T-helper 17 cell (primary cell): ENCODE results near the gene HTR2C. TPM values are rescaled to one million over a fixed set of nuclear protein-coding genes. Genes with fewer than 3 reads are reported as not detected.

Experiments
- ATAC-seq: fragments of 150-1000 bp; cut with Tn5 transposase; 2 replicates; pipeline ENCODE4 v1.10.0; 2021; ENCODE audit warnings: mild to moderate bottlenecking, moderate library complexity
- DNase-seq, 3 donors: peaks; one replicate each; pipeline versions ENCODE4 v3.0.0 to v3.0.0-alpha.2; 2020 to 2021
- H3K9me3 ChIP-seq: one replicate; pipeline ENCODE4 v1.7.0; 2013; ENCODE audit warnings: low read length, mild to moderate bottlenecking; ENCODE audit not compliant: control insufficient read depth, poor library complexity, severe bottlenecking
- H3K27ac Mint-ChIP-seq: one replicate; pipeline ENCODE4 v1.8.0; 2022; ENCODE audit warnings: mild to moderate bottlenecking, moderate library complexity, mixed read lengths
- H3K27me3 Mint-ChIP-seq: one replicate; pipeline ENCODE4 v1.8.0; 2022; ENCODE audit warnings: mixed read lengths
- H3K36me3 Mint-ChIP-seq: one replicate; pipeline ENCODE4 v1.8.0; 2022; ENCODE audit warnings: low read depth, mixed read lengths
- H3K4me1 Mint-ChIP-seq: one replicate; pipeline ENCODE4 v1.8.0; 2022; ENCODE audit warnings: mild to moderate bottlenecking, mixed read lengths
- H3K4me3 Mint-ChIP-seq: one replicate; pipeline ENCODE4 v1.8.0; 2022; ENCODE audit warnings: mild to moderate bottlenecking, moderate library complexity, mixed read lengths
- total RNA-seq, 4 donors: library from RNA in 2 of 4; stranded (reverse) in 2 of 4; gene quantifications; one replicate each; pipeline ENCODE4 v1.2.3 and lab custom pipeline; 2022 to 2026

Gene HTR2C
- total RNA-seq, 2 donors from 2014 or later, result not detected

- Mint-ChIP-seq H3K27ac (no peak overlapping the region), H3K4me1 (no peaks in the 10 kb centered on the region), H3K36me3 (no peaks in the 10 kb centered on the region), H3K4me3 (no peak overlapping the region), H3K27me3 (no peaks in the 10 kb centered on the region)
- no peaks in the 10 kb centered on the region for H3K9me3 ChIP-seq
- DNase-seq, result no peak
- no peak for ATAC-seq
Measured at GRCh38 chrX:114787061-114787460, 203.2 kb downstream of the HTR2C start.

- Mint-ChIP-seq H3K36me3 (no peaks in the 10 kb centered on the region), H3K27ac (no peak overlapping the region), H3K27me3 (no peaks in the 10 kb centered on the region), H3K4me1 (no peaks in the 10 kb centered on the region), H3K4me3 (no peak overlapping the region)
- DNase-seq, result no peak
- H3K9me3 ChIP-seq, result no peaks in the 10 kb centered on the region
- ATAC-seq, result no peak
Measured at GRCh38 chrX:114797494-114797893, 213.6 kb downstream of the HTR2C start.

- Mint-ChIP-seq H3K27me3 (no peaks in the 10 kb centered on the region), H3K4me3 (no peak overlapping the region), H3K27ac (no peak overlapping the region), H3K4me1 (no peaks in the 10 kb centered on the region), H3K36me3 (no peaks in the 10 kb centered on the region)
- DNase-seq (no peak), ATAC-seq (no peak)
- H3K9me3 ChIP-seq, result no peaks in the 10 kb centered on the region
Measured at GRCh38 chrX:114798907-114799306, 215.0 kb downstream of the HTR2C start.

- H3K9me3 ChIP-seq, result no peaks in the 10 kb centered on the region
- DNase-seq (no peak), ATAC-seq (no peak)
- Mint-ChIP-seq H3K27me3 (no peaks in the 10 kb centered on the region), H3K27ac (no peak overlapping the region), H3K36me3 (no peaks in the 10 kb centered on the region), H3K4me1 (no peaks in the 10 kb centered on the region), H3K4me3 (no peak overlapping the region)
Measured at GRCh38 chrX:114800719-114801118, 216.8 kb downstream of the HTR2C start.

- H3K9me3 ChIP-seq, result no peaks in the 10 kb centered on the region
- ATAC-seq, result no peak
- H3K27me3 Mint-ChIP-seq, result no peaks in the 10 kb centered on the region
- no peak for DNase-seq
- H3K27ac Mint-ChIP-seq, result no peak overlapping the region
- H3K4me1 Mint-ChIP-seq, result no peaks in the 10 kb centered on the region
- H3K36me3 Mint-ChIP-seq, result no peaks in the 10 kb centered on the region
- no peak overlapping the region for H3K4me3 Mint-ChIP-seq
Measured at GRCh38 chrX:114819509-114819908, 235.6 kb downstream of the HTR2C start.

GRCh38 chrX:114841051-114841450, 257.2 kb downstream of the HTR2C start:
- DNase-seq (no peak), ATAC-seq (no peak)
- H3K4me3 Mint-ChIP-seq, result no peak overlapping the region
- no peaks in the 10 kb centered on the region for H3K36me3 Mint-ChIP-seq
- H3K27me3 Mint-ChIP-seq, result no peaks in the 10 kb centered on the region
- no peak overlapping the region for H3K27ac Mint-ChIP-seq
- H3K9me3 ChIP-seq, result no peaks in the 10 kb centered on the region
- no peaks in the 10 kb centered on the region for H3K4me1 Mint-ChIP-seq

GRCh38 chrX:114842181-114842580, 258.3 kb downstream of the HTR2C start:
- Mint-ChIP-seq H3K27me3 (no peaks in the 10 kb centered on the region), H3K4me1 (no peaks in the 10 kb centered on the region), H3K27ac (no peak overlapping the region), H3K36me3 (no peaks in the 10 kb centered on the region), H3K4me3 (no peak overlapping the region)
- DNase-seq, result no peak
- ATAC-seq, result no peak
- no peaks in the 10 kb centered on the region for H3K9me3 ChIP-seq

GRCh38 chrX:114889481-114889880, 305.6 kb downstream of the HTR2C start:
- no peak overlapping the region for H3K27ac Mint-ChIP-seq
- no peaks in the 10 kb centered on the region for H3K27me3 Mint-ChIP-seq
- no peaks in the 10 kb centered on the region for H3K36me3 Mint-ChIP-seq
- H3K4me1 Mint-ChIP-seq, result no peaks in the 10 kb centered on the region
- H3K9me3 ChIP-seq, result no peaks in the 10 kb centered on the region
- no peak for DNase-seq
- no peak for ATAC-seq
- H3K4me3 Mint-ChIP-seq, result no peak overlapping the region

- no peak overlapping the region for H3K27ac Mint-ChIP-seq
- no peaks in the 10 kb centered on the region for H3K36me3 Mint-ChIP-seq
- H3K4me3 Mint-ChIP-seq, result no peak overlapping the region
- no peaks in the 10 kb centered on the region for H3K27me3 Mint-ChIP-seq
- no peak for ATAC-seq
- no peaks in the 10 kb centered on the region for H3K9me3 ChIP-seq
- no peak for DNase-seq
- no peaks in the 10 kb centered on the region for H3K4me1 Mint-ChIP-seq
Measured at GRCh38 chrX:114903618-114904017, 319.7 kb downstream of the HTR2C start.

- Mint-ChIP-seq H3K27me3 (no peaks in the 10 kb centered on the region), H3K36me3 (no peaks in the 10 kb centered on the region), H3K4me1 (no peaks in the 10 kb centered on the region), H3K27ac (no peak overlapping the region), H3K4me3 (no peak overlapping the region)
- DNase-seq, result no peak
- no peaks in the 10 kb centered on the region for H3K9me3 ChIP-seq
- ATAC-seq, result no peak
Measured at GRCh38 chrX:114905251-114905650, 321.4 kb downstream of the HTR2C start.

- Mint-ChIP-seq H3K4me1 (no peaks in the 10 kb centered on the region), H3K27ac (no peak overlapping the region), H3K4me3 (no peak overlapping the region), H3K36me3 (no peaks in the 10 kb centered on the region), H3K27me3 (no peaks in the 10 kb centered on the region)
- DNase-seq, result no peak
- no peak for ATAC-seq
- H3K9me3 ChIP-seq, result no peaks in the 10 kb centered on the region
Measured at GRCh38 chrX:114906984-114907510, 323.2 kb downstream of the HTR2C start.

- ATAC-seq (no peak), DNase-seq (no peak)
- no peak overlapping the region for H3K4me3 Mint-ChIP-seq
- H3K9me3 ChIP-seq, result no peaks in the 10 kb centered on the region
- no peak overlapping the region for H3K27ac Mint-ChIP-seq
- no peaks in the 10 kb centered on the region for H3K27me3 Mint-ChIP-seq
- H3K36me3 Mint-ChIP-seq, result no peaks in the 10 kb centered on the region
- no peaks in the 10 kb centered on the region for H3K4me1 Mint-ChIP-seq
Measured at GRCh38 chrX:114924423-114924822, 340.5 kb downstream of the HTR2C start.

- H3K27ac Mint-ChIP-seq, result no peak overlapping the region
- DNase-seq (no peak), ATAC-seq (no peak)
- no peaks in the 10 kb centered on the region for H3K36me3 Mint-ChIP-seq
- no peak overlapping the region for H3K4me3 Mint-ChIP-seq
- no peaks in the 10 kb centered on the region for H3K9me3 ChIP-seq
- no peaks in the 10 kb centered on the region for H3K27me3 Mint-ChIP-seq
- no peaks in the 10 kb centered on the region for H3K4me1 Mint-ChIP-seq
Measured at GRCh38 chrX:114924856-114925255, 341.0 kb downstream of the HTR2C start.

GRCh38 chrX:114930227-114930626, 346.3 kb downstream of the HTR2C start:
- ATAC-seq, result no peak
- no peak for DNase-seq
- H3K27me3 Mint-ChIP-seq, result no peaks in the 10 kb centered on the region
- H3K27ac Mint-ChIP-seq, result no peak overlapping the region
- no peaks in the 10 kb centered on the region for H3K9me3 ChIP-seq
- H3K36me3 Mint-ChIP-seq, result no peaks in the 10 kb centered on the region
- no peaks in the 10 kb centered on the region for H3K4me1 Mint-ChIP-seq
- no peak overlapping the region for H3K4me3 Mint-ChIP-seq
